ENCODE data around the gene MARCHF10. TPM values are rescaled to one million over a fixed set of nuclear protein-coding genes. Genes with fewer than 3 reads are reported as not detected.

MARCHF10 gene
- total RNA-seq, 1 experiment from 2014 or later: not detected

DNA sequence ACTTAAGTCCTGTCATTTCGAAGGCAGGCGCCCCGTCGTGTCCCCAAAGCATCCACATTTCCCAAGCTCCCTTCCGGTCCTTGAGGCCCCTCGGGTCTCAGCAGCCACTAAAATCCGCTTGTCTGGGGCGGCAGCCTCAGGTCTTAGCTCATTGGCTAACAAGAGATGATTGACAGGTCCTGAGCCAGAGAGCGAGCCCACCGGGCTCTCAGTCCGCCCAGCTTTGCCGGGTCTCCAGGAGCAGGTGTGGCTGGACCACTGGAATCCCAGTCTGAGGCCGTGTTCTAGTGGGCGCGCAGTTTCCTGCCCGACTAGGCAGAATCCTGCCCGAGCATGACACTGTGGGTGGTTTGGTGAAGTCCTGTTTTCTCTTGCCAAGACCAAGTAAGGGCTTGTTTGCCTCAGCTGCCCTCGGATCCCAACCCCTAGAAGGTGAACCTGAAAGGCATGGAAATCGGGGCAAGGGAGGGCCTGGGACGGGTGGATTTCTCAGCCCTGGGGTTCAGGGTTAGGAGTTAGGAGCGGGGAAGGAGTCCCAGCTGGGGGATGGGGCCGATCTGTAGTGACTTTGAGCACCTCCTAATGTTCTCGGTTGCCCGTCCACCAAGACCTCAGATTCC lies 137.8 kb downstream of the MARCHF10 start:
- Histone ChIP-seq H3K4me1 (ENCODE audit: insufficient read depth, low read length) (peaks cover 6% of the 10 kb centered on the region), H3K9me2 (replicated peaks; ENCODE audit: low read length) (no peaks in the 10 kb centered on the region), H4K20me1 (ENCODE audit: low read length) (no peaks in the 10 kb centered on the region), H3K4me3 (ENCODE audit: low read length) (no peak overlapping the region), H3K79me2 (ENCODE audit: low read length) (no peaks in the 10 kb centered on the region), H3F3A (ENCODE audit: low read length, unreplicated experiment) (no peaks in the 10 kb centered on the region), H3K27ac (ENCODE audit: low read length) (no peak overlapping the region), H3K27me3 (ENCODE audit: low read length) (no peaks in the 10 kb centered on the region), H3K4me2 (ENCODE audit: low read length) (no peak overlapping the region), H3K9ac (ENCODE audit: low read length) (no peak overlapping the region), H3K9me3 (ENCODE audit: low read length) (no peaks in the 10 kb centered on the region), H2AFZ (ENCODE audit: low read length) (no peak overlapping the region), H3K36me3 (ENCODE audit: low read depth, low read length) (no peaks in the 10 kb centered on the region)
- CTCF ChIA-PET: no interaction called here
- intact Hi-C loops (cut with micrococcal nuclease): loop anchor here (10.0 kb wide), 1 partner anchor 414 kb away; no protein-coding TSS in a partner anchor
- POLR2A ChIA-PET (ENCODE audit: unreplicated experiment): no interaction called here
- TF ChIP-seq EZH2 (IDR thresholded peaks at IDR 0.05; ENCODE audit: low read length, unreplicated experiment) (no peak), EZH2phosphoT487 (IDR thresholded peaks at IDR 0.05; ENCODE audit: borderline replicate concordance, low read length) (no peak)
- TF ChIP-seq, protein P1, sequence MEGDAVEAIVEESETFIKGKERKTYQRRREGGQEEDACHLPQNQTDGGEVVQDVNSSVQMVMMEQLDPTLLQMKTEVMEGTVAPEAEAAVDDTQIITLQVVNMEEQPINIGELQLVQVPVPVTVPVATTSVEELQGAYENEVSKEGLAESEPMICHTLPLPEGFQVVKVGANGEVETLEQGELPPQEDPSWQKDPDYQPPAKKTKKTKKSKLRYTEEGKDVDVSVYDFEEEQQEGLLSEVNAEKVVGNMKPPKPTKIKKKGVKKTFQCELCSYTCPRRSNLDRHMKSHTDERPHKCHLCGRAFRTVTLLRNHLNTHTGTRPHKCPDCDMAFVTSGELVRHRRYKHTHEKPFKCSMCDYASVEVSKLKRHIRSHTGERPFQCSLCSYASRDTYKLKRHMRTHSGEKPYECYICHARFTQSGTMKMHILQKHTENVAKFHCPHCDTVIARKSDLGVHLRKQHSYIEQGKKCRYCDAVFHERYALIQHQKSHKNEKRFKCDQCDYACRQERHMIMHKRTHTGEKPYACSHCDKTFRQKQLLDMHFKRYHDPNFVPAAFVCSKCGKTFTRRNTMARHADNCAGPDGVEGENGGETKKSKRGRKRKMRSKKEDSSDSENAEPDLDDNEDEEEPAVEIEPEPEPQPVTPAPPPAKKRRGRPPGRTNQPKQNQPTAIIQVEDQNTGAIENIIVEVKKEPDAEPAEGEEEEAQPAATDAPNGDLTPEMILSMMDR (conservative IDR thresholded peaks at IDR 0.05; ENCODE audit: low read depth, low read length): no peak
- BruUV-seq (replicated peaks): no TSS peak
- ATAC-seq (no peak), DNase-seq (no peak)

DNA sequence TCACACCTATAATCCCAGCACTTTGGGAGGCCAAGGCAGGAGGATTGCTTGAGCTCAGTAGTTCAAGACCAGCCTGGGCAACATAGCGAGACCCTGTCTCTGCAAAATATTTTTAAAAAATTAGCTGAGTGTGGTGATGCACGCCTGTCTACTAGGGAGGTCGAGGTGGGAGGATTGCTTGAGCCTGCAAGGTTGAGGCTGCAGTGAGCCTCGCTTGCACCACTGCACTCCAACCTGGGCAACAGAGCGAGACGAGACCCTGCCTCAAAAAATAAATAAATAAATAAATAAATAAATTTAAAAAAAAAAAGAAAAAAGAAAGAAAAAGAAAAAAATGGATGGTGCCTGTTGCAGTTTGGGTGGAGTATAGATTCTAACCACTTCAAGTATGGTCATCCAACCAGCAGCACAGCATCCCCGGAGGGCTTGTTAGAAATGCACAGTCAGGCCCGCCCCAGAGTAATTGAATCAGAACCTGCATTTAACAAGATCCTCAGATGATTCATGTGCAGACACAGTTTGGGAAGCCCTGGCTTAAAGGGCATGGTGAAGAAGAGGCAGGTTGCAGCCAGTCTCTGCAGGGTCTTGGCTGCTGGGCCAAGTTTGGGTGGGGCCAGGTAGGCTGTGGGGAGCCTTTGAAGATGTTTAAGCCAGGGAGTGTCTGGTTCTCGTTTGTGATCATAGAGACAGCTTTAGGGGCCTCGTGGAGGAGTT lies 139.9 kb downstream of the MARCHF10 start:
- CTCF ChIA-PET: interaction anchor here (0.6 kb wide), 1 partner anchor 35 kb away, joined by 5 read pairs; no protein-coding TSS in a partner anchor
- no peaks in the 10 kb centered on the region for H3F3A ChIP-seq (ENCODE audit: low read length, unreplicated experiment)
- H3K9me2 ChIP-seq (replicated peaks; ENCODE audit: low read length): no peaks in the 10 kb centered on the region
- H3K9ac ChIP-seq (ENCODE audit: low read length): no peak overlapping the region
- BruUV-seq (replicated peaks): no TSS peak
- intact Hi-C loops (cut with micrococcal nuclease): no loop called here
- H3K27ac ChIP-seq (ENCODE audit: low read length): no peak overlapping the region
- DNase-seq (peak; percentile 66), ATAC-seq (peak; percentile 65)
- no peaks in the 10 kb centered on the region for H4K20me1 ChIP-seq (ENCODE audit: low read length)
- no peak overlapping the region for H3K4me3 ChIP-seq (ENCODE audit: low read length)
- H3K4me1 ChIP-seq (ENCODE audit: insufficient read depth, low read length): peaks cover 6% of the 10 kb centered on the region
- no peaks in the 10 kb centered on the region for H3K9me3 ChIP-seq (ENCODE audit: low read length)
- no peak overlapping the region for H2AFZ ChIP-seq (ENCODE audit: low read length)
- H3K36me3 ChIP-seq (ENCODE audit: low read depth, low read length): no peaks in the 10 kb centered on the region
- H3K4me2 ChIP-seq (ENCODE audit: low read length): no peak overlapping the region; the same call in 1 of the 2 replicates
- no peaks in the 10 kb centered on the region for H3K27me3 ChIP-seq (ENCODE audit: low read length)
- H3K79me2 ChIP-seq (ENCODE audit: low read length): no peaks in the 10 kb centered on the region
- POLR2A ChIA-PET (ENCODE audit: unreplicated experiment): no interaction called here
- TF ChIP-seq EZH2 (IDR thresholded peaks at IDR 0.05; ENCODE audit: low read length, unreplicated experiment) (no peak), EZH2phosphoT487 (IDR thresholded peaks at IDR 0.05; ENCODE audit: borderline replicate concordance, low read length) (no peak)
- TF ChIP-seq, protein P1 (conservative IDR thresholded peaks at IDR 0.05; ENCODE audit: low read depth, low read length): no peak

All from PC-3 (cell line).